ENCODE measurements around the gene C1QTNF4. TPM values are rescaled to one million over a fixed set of nuclear protein-coding genes. Genes with fewer than 3 reads are reported as not detected.

The C1QTNF4 gene
- total and polyA plus RNA-seq, 2 of the 4 experiments (the other 2 are of a cell fraction), result 0.12 TPM; not detected in 1

- in situ Hi-C loops (cut with MboI; ENCODE audit: low sequenced_read_pairs) (no loop called here), intact Hi-C loops (cut with micrococcal nuclease) (no loop called here)
- 88% methylated on average over 5 of the region's 14 CpGs; no CpG with 5 or more reads in 1 of the 2 experiments for WGBS, 2 experiments (ENCODE audit: extremely low coverage in 2 of 2, insufficient read length in 1 of 2)
Measured at GRCh38 chr11:47587723-47588326, 6.4 kb downstream of the C1QTNF4 start.

More at GRCh38 chr11:47587723-47588326, 6.4 kb downstream of the C1QTNF4 start:
- no peaks in the 10 kb centered on the region for H3K9me1 ChIP-seq (ENCODE audit: insufficient read depth, low read length)
- no peak for TF ChIP-seq RAD21 (IDR thresholded peaks at IDR 0.05; ENCODE audit: low read length)
- no peak for TF ChIP-seq RFX5 (IDR thresholded peaks at IDR 0.05; ENCODE audit: low read depth, low read length)
- no peak for TF ChIP-seq CTCF (conservative IDR thresholded peaks at IDR 0.05; ENCODE audit: low read depth, low read length)
- TF ChIP-seq ELK1 (IDR thresholded peaks at IDR 0.05; ENCODE audit: borderline replicate concordance, low read depth, low read length), result no peak
- TF ChIP-seq CHD1 (IDR thresholded peaks at IDR 0.05; ENCODE audit: low read depth, low read length), result no peak
- H3K56ac ChIP-seq (ENCODE audit: extremely low read depth, insufficient read depth, low read length), result no peak overlapping the region
- no peak overlapping the region for H2BK20ac ChIP-seq (ENCODE audit: low read depth, low read length)
- H2BK120ac ChIP-seq (ENCODE audit: low read depth, low read length), result no peak overlapping the region
- no peak overlapping the region for H4K91ac ChIP-seq (ENCODE audit: insufficient read depth, low read depth, low read length)
- POLR2A ChIA-PET (ENCODE audit: unreplicated experiment), result no interaction called here
- H4K20me1 ChIP-seq (ENCODE audit: insufficient read depth, low read length), result no peaks in the 10 kb centered on the region
- ATAC-seq (ENCODE audit: low read depth) (no peak; the same call in 1 of the 2 replicates), DNase-seq (no peak)
- no peak overlapping the region for H3K4me2 ChIP-seq (ENCODE audit: low read depth, low read length)
- H2BK15ac ChIP-seq (ENCODE audit: low read depth, low read length), result no peak overlapping the region
- H4K5ac ChIP-seq (ENCODE audit: low read depth, low read length), result no peak overlapping the region
- H2AK5ac ChIP-seq (ENCODE audit: low read depth, low read length), result no peak overlapping the region
- H3K23ac ChIP-seq (ENCODE audit: low read depth, low read length), result no peak overlapping the region
- H3K14ac ChIP-seq (replicated peaks; ENCODE audit: low read depth, low read length), result no peak overlapping the region
- H2AK9ac ChIP-seq (replicated peaks; ENCODE audit: low read depth, low read length, poor library complexity), result no peak overlapping the region
- H2BK5ac ChIP-seq (ENCODE audit: low read depth, low read length, poor library complexity, severe bottlenecking), result no peak overlapping the region
- no peaks in the 10 kb centered on the region for H3K4me1 ChIP-seq (ENCODE audit: control insufficient read depth, insufficient read depth, low read length)
- H3K18ac ChIP-seq (ENCODE audit: low read depth, low read length), result no peak overlapping the region
- CTCF ChIA-PET, result no interaction called here
- H3K27me3 ChIP-seq (ENCODE audit: control insufficient read depth, insufficient read depth, low read length), result peaks cover 25% of the 10 kb centered on the region
- no peaks in the 10 kb centered on the region for H3K79me1 ChIP-seq (ENCODE audit: low read depth in 1 of 2, low read length in 2 of 2)
- BruUV-seq (replicated peaks), result no TSS peak
- H3K36me3 ChIP-seq (ENCODE audit: control insufficient read depth, insufficient read depth, low read length), result peaks cover 18% of the 10 kb centered on the region
- no peak overlapping the region for H2AFZ ChIP-seq (replicated peaks; ENCODE audit: low read length, poor library complexity)
- H3K27ac ChIP-seq (ENCODE audit: insufficient read depth, low read length), result no peak overlapping the region
- no peak overlapping the region for H3K4ac ChIP-seq (ENCODE audit: low read depth, low read length)
- H3K9ac ChIP-seq (ENCODE audit: low read depth, low read length), result no peak overlapping the region
- dilution Hi-C loops (cut with HindIII; ENCODE audit: low sequenced_read_pairs, unreplicated experiment), result no loop called here
- peaks cover 3% of the 10 kb centered on the region for H3K9me3 ChIP-seq (ENCODE audit: control insufficient read depth, insufficient read depth, low read length)
- H3K4me3 ChIP-seq (ENCODE audit: insufficient read depth, low read depth, low read length), result no peak overlapping the region
- no peak overlapping the region for H4K8ac ChIP-seq (ENCODE audit: low read depth in 2 of 2, low read length in 2 of 2)
